ENCODE data around the gene DMAC2. TPM values are rescaled to one million over a fixed set of nuclear protein-coding genes. Genes with fewer than 3 reads are reported as not detected.
"Not testable (repeated sequence)": the region's sequence is repeated elsewhere in the genome, so short reads cannot be mapped to it uniquely, and the experiment has no call there.

Gene DMAC2
- total RNA-seq, 2 donors from 2014 or later, result 52.9 to 71.5 TPM

DNA sequence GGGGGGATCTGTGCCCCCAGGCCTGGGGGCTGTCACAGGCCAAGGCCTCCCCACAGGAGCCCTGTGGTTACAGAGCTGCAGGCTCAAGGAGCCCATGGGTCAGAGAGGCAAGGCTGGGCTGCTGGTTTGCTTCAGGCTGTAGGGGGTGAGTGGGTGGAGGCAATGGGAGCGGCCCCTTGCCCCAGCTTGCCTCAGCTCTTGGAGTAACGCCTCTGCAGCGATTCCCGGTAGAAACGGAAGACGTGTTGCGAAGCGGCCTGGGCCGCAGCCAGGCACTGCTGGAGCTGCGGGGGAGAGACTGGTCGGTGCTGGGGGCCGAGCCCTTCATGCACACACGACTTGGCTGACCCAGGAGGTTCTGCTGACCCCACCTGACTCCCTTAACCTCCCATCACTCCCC, 53.3 kb downstream of the DMAC2 start:
- Mint-ChIP-seq H3K4me3 (no peak overlapping the region), H3K36me3 (ENCODE audit: low read depth) (peaks cover 21% of the 10 kb centered on the region), H3K27ac (no peak overlapping the region), H3K9me3 (no peaks in the 10 kb centered on the region), H3K4me1 (no peaks in the 10 kb centered on the region), H3K27me3 (ENCODE audit: insufficient read depth) (no peaks in the 10 kb centered on the region)
- Histone ChIP-seq H3K4me3 (ENCODE audit: low read length) (no peak overlapping the region), H3K36me3 (ENCODE audit: control insufficient read depth, insufficient read depth, low read length) (peaks cover 9% of the 10 kb centered on the region), H3K27me3 (ENCODE audit: control insufficient read depth, insufficient read depth, low read length, poor library complexity, severe bottlenecking) (no peaks in the 10 kb centered on the region), H3K9ac (ENCODE audit: extremely low read depth, low read length, poor library complexity, severe bottlenecking) (no peak overlapping the region), H3K27ac (ENCODE audit: low read depth, low read length) (no peak overlapping the region), H3K9me3 (ENCODE audit: control insufficient read depth, low read length) (no peaks in the 10 kb centered on the region), H3K4me1 (ENCODE audit: control insufficient read depth, insufficient read depth, low read length) (no peaks in the 10 kb centered on the region)
- DNase-seq, result no peak
- no peak for TF ChIP-seq CTCF (conservative IDR thresholded peaks at IDR 0.05)
- 83 to 91% methylated on average over 2 to 13 of the region's 13 CpGs for WGBS, 2 experiments (ENCODE audit: insufficient coverage in 1 of 2, insufficient read length in 1 of 2)

DNA sequence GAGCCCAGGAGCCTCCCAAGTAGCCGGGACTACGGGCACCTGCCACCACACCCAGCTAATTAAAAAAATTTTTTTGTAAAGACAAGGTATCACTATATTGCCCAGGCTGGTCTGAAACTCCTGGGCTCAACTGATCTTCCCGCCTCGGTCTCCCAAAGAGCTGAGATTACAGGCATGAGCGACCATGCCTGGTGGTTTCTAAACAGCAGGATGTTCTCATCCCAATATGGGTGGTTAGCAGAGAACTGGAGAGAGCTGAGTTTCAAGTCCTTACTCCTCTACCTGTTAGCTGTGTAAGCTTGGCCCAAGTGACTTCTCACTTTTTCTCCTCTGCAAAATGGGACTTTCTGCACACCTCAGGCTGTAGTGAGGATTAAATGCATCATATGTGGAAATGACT, 55.4 kb downstream of the DMAC2 start:
- H3K27me3 ChIP-seq (ENCODE audit: control insufficient read depth, insufficient read depth, low read length, poor library complexity, severe bottlenecking), result no peaks in the 10 kb centered on the region
- H3K27ac Mint-ChIP-seq, result no peak overlapping the region
- H3K9me3 Mint-ChIP-seq, result no peaks in the 10 kb centered on the region
- TF ChIP-seq CTCF (conservative IDR thresholded peaks at IDR 0.05), result no peak
- no peaks in the 10 kb centered on the region for H3K36me3 ChIP-seq (ENCODE audit: control insufficient read depth, insufficient read depth, low read length)
- H3K4me3 Mint-ChIP-seq, result no peak overlapping the region
- H3K27ac ChIP-seq (ENCODE audit: low read depth, low read length), result no peak overlapping the region
- H3K27me3 Mint-ChIP-seq (ENCODE audit: insufficient read depth), result no peaks in the 10 kb centered on the region
- no peak overlapping the region for H3K4me3 ChIP-seq (ENCODE audit: low read length)
- no peak overlapping the region for H3K9ac ChIP-seq (ENCODE audit: extremely low read depth, low read length, poor library complexity, severe bottlenecking)
- H3K36me3 Mint-ChIP-seq (ENCODE audit: low read depth), result peaks cover 8% of the 10 kb centered on the region
- WGBS, 2 experiments (ENCODE audit: insufficient coverage in 1 of 2, insufficient read length in 1 of 2), result 91% methylated on average over 3 to 5 of the region's 5 CpGs
- H3K4me1 Mint-ChIP-seq, result no peaks in the 10 kb centered on the region
- H3K4me1 ChIP-seq (ENCODE audit: control insufficient read depth, insufficient read depth, low read length), result no peaks in the 10 kb centered on the region
- no peaks in the 10 kb centered on the region for H3K9me3 ChIP-seq (ENCODE audit: control insufficient read depth, low read length)
- DNase-seq, result no peak

DNA sequence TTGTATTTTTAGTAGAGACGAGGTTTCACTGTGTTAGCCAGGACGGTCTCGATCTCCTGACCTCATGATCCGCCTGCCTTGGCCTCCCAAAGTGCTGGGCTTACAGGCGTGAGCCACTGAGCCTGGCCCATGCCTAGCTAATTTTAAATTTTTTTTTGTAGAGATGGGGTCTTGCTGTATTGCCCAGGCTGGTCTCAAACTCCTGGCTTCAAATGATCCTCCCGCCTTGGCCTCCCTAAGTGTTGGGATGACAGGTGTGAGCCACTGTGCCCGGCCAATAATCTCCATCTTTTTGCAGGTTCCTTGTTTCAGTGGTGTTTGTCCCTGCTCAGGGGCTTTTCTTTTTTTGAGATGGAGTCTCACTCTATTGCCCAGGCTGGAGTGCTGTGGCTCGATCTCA, 58.2 kb downstream of the DMAC2 start:
- WGBS, 2 experiments (ENCODE audit: insufficient coverage in 1 of 2, insufficient read length in 1 of 2), result 91 to 95% methylated on average over 7 to 8 of the region's 8 CpGs
- H3K9me3 Mint-ChIP-seq; H3K9me3 ChIP-seq (ENCODE audit: control insufficient read depth, low read length); H3K4me1 Mint-ChIP-seq; H3K27ac ChIP-seq (ENCODE audit: low read depth, low read length); H3K27me3 Mint-ChIP-seq (ENCODE audit: insufficient read depth); H3K27ac Mint-ChIP-seq; H3K36me3 Mint-ChIP-seq (ENCODE audit: low read depth); DNase-seq; H3K4me3 Mint-ChIP-seq; H3K27me3 ChIP-seq (ENCODE audit: control insufficient read depth, insufficient read depth, low read length, poor library complexity, severe bottlenecking); H3K4me3 ChIP-seq (ENCODE audit: low read length); H3K4me1 ChIP-seq (ENCODE audit: control insufficient read depth, insufficient read depth, low read length); H3K36me3 ChIP-seq (ENCODE audit: control insufficient read depth, insufficient read depth, low read length); H3K9ac ChIP-seq (ENCODE audit: extremely low read depth, low read length, poor library complexity, severe bottlenecking): not testable (repeated sequence)

Other genes starting within 250 kb of the DMAC2 start
- gene CYP2S1, start 246.7 kb downstream of the DMAC2 start, total RNA-seq, result 10 to 100 TPM in 1 of 2 donors, 1 to 10 TPM in 1; 8.6 to 26.7 TPM
- 10 to 100 TPM; 10.9 to 14.1 TPM for gene AXL, start 220.7 kb downstream of the DMAC2 start, total RNA-seq
- 100 to 1,000 TPM; 211 to 225 TPM for gene HNRNPUL1, start 175.5 kb downstream of the DMAC2 start, total RNA-seq
- gene CCDC97, start 129.7 kb downstream of the DMAC2 start, total RNA-seq, result 10 to 100 TPM; 38.4 to 44.6 TPM
- 10 to 100 TPM; 56.3 to 60.1 TPM for gene TGFB1, start 86.0 kb downstream of the DMAC2 start, total RNA-seq
- 1 to 10 TPM; 4.5 to 6.2 TPM for gene B9D2, start 75.8 kb downstream of the DMAC2 start, total RNA-seq
- 10 to 100 TPM in 1 of 2 donors, 1 to 10 TPM in 1; 5.7 to 16.5 TPM for gene TMEM91, start 63.4 kb downstream of the DMAC2 start, total RNA-seq
- 10 to 100 TPM; 15.7 to 23.6 TPM for gene EXOSC5, start 42.6 kb downstream of the DMAC2 start, total RNA-seq
- gene BCKDHA, start 42.1 kb downstream of the DMAC2 start, total RNA-seq, result 10 to 100 TPM; 18.0 to 21.6 TPM
- gene B3GNT8, start 12.5 kb downstream of the DMAC2 start, total RNA-seq, result 1 to 10 TPM; 3.9 to 4.7 TPM
- gene ERICH4, start 3.2 kb upstream of the DMAC2 start, total RNA-seq, result not detected
- gene CEACAM21, start 136.3 kb upstream of the DMAC2 start, total RNA-seq, result under 1 TPM; 0.44 to 0.51 TPM
- not detected for gene CEACAM4, start 187.2 kb upstream of the DMAC2 start, total RNA-seq
- gene CEACAM7, start 248.4 kb upstream of the DMAC2 start, total RNA-seq, result not detected